ENCODE measurements around the gene GPA33.

Gene GPA33

DNA sequence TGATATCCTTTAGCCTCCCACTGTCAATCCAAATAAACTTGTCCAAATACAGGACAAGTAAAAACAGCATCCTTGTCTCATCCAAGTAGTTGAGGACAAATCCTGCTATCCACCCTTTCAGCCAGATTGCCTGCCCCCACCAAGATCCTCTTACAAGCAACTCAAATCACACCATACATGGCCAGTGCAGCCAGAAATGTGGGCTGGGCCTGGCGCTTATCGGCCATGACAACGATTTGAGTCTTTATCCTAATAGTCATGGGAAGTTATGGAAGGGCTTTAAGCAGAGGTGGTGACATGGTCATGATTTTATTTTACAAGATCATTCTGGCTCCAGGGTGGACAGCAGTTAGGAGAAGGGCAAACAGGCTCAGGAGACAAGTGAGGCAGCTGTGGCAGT lies 6.3 kb downstream of the GPA33 start:
- no peak for DNase-seq

DNA sequence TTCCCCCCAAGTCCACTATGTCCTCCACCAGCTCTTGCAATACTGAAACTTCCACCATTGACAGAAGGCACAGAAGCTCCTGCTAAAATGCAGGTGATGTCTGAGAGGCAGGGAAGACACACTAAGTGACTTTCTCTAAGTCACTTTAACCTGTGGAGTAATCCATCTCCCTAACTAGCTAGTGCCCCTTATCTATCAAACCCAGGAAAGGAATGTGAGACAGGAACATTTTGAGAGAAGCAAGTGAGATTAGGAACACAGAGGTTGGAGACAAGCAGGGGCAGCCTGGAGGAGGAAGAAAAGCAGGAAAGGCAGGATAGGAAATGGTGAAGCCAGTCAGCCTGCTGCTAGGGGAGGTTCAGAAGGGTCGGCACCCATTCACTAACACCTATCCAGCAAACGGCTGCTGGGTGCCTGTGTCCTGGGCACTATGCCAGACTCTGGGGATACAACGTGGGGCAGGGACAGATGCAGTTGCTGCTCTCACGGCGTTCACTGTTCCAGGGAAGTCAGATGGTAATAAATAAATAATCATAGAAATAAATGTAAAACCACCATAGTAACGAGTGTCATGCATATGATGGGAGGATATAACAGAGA lies 7.0 kb downstream of the GPA33 start:
- no peak for DNase-seq

DNA sequence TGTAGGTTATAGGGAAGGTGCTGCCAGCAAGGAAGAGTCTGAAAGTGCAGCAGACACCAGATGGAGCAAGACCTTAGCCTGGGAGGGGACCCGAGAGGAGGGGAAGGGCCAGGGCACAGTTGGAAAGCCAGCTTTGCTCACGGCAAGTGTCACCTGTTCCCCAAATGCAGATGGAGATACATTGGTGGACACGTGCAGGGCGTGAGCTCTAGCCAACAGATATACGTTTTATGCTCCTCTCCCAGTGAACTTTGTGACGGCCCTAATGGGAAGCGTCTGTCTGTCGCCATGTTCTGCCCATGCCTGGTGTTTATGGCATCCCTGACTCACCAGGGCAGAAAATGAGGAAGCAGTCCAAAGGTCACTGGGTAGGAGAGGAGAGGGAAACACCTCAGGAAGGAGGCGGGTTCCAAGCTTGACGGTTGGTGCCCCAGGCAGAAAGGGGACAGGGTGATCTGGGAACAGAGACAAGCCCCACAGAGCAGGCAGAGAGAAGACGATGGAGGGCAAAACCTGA lies 7.6 kb downstream of the GPA33 start:
- DNase-seq: no peak

DNA sequence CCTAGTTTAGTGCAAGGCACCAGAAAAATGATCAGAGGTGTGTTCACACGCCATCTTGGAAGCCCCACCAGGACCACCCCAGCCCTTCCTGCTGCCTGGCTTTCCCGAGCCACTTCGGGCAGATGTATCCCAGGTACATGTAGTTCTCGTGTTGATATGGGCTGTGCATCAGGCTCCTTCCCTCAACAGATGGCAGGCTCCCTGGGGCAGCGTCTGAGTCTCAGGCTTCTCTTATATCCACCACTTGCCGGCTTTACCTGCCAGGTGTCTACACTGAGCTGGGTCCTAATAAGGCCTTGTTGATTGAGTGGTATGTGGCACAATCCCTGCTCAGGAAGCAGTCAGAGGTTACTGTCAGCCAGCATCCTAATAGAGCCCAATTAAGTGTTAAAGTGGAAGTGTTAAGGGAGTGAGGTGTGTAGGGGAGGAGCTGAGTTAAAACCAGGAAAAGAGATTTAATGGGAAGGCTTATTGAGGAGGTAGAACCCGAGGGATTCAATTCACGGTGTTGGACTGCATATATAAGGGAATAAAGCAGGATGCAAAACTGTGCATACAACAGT lies 8.5 kb downstream of the GPA33 start:
- no peak for DNase-seq

DNA sequence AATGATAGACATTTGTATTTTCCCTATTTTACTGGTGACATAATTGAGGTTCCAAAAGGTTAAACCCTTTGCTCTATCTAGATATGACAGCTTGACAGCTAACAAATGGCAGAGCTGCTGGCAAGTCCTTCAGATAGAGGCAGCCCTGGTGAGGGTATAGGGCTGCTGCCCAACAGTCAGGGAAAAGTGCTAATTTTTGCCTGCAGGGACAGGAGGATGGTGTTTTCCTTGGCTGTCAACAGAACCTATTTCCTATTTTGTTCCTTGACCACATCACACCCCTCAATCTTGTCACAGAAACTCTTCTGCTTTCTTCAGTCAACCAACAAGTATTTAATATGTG lies 12.3 kb downstream of the GPA33 start:
- DNase-seq: no peak

DNA sequence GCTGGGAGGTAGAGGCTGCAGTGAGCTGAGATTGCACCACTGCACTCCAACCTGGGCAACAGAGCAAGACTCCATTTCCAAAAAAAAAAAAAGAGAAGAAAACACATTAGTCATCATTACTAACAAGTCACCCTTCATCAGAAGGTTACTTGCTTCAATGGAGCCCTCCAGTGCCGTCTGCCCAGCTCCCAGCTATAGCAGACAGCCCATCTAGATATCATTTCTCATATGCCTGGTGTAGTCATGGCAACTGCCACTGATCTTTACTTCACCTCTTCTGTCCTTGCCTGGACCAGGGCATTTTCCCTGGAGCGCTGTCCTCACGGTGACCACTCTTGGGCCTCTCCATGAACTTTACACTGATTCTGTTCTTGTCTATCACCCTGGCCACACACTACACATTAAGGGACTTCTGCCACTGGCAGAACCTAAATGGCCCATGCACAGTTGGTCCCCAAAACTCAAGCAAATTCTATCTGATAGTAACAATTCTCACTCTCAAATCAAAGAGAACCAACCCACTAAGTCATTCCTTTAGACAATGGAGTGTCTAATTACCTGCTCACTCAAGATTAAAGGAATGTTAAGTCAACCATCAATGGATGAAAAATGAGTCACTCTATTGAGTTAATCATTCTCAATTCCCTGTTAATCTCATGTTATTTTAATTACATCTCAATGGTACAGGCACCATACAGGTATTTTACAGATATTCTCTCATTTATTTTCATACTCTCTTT lies 12.9 kb downstream of the GPA33 start:
- DNase-seq: no peak

DNA sequence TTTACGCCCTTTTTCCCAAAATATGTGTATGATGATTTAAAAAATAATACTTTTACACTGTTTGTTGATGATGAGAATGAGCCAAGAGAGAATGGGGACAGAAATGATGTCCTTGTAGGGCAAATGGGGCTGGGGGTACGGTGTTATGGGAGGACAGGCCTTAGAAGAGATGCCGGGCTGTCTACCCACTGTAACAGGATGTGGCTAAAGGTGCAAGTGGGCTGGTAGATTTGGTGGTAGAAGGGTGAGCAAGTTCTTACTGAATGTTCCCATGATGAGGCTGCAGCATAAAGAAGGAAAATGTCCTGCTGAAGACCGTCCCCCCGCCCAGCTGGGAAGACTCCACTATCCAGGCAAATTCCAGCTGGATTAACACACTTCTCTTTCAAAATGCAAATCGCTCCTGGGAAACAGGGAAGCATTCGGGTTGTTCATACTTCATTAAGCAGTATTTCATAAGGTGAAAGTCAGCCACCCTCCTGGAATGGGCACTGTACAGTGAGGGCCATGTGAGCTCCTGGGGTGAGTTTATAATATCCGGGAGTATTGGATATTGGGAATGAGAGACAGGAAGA lies 14.0 kb downstream of the GPA33 start:
- no peak for DNase-seq

DNA sequence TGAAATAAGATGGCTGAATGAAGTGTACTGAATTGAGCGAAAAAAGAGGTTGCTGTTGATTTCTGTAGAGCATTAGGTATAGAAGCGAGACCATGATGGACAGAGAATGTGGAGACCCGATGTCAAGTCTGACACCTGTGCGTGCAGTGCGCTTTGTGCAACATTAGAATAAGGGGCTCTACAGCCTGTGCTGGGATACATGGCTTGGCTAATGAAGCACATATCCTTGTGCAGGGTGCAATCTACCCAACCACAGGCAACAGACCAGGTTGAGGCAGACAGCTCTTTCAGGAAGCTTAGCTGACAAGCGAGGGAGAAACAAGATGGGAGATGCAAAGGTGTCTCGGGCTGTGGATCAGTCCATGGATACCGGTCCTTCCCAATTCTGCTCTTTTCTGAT lies 18.9 kb downstream of the GPA33 start:
- no peak for DNase-seq

DNA sequence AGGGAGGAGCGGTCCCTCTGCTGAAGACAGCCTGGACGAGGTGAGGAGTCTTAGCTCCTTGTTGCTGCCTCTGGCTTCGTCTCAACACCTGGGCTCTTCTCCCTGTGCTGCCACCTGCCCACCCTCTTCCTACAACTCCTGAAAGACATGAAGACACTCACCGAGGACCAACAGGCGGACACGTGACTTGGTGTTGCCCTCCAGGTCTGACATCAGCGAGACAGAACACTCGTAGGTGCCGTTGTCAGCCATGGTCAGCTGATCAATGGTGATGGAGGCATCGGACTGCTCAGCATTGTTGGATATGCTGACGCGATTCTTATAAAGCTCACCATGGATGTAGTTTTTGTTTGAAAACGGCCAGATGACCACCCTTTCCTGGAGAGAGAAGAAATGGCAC lies 21.4 kb downstream of the GPA33 start:
- DNase-seq: no peak

DNA sequence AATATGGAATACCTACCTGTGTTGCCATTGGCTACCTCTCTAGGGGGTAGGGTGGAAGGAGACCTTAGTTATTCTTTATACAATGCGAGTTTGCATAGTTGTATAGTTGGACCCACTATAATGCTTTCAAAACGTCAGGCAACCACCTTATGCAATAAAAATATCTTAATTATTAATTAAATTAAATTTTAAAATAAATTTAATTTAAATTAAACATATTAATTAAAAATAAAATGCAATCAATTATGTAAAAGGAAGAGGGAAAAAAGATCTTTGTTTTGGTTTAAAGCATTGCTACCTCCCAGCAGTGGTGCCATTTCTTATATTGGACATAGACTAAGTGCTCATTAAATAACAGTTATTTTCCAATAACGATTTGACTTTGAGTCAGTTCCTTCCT lies 22.3 kb downstream of the GPA33 start:
- no peak for DNase-seq

DNA sequence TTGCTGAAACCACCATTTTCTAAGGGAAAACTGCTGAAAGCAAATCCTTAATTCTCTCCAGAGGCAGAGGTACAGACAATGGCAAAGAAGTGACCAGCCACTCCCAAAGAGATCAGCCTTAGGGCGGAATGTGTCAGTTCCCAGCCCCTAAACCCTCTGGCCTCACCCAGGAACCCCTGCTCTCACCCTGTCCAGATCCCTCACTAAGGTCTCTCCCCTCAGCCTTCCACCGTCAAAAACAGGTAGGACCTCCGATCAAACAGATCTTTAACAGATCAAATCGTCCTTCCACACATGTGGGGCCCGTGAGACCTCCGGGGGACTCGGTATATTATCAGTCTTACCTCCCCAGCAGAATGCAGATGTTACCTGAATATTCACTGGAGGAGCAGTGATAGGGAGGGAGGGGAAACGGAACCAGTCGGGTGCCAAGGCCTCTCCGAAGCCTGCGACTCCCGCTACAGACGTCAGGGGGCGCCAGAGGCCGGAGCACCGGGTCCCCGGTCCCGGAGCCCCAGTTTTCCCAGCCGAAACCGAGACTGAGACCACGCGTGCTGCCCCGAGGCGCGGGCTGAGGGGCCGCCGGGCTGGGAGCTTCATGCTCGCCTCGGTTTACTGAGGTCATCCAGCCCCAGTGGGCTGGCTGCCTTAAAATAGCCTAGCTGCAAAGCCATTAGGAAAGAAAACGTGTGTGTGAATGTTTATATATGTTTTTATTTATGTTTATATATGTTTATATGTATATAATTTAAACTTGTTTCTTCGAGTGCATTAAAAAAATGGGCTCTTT lies 23.6 kb downstream of the GPA33 start:
- DNase-seq: peak; percentile 88

DNA sequence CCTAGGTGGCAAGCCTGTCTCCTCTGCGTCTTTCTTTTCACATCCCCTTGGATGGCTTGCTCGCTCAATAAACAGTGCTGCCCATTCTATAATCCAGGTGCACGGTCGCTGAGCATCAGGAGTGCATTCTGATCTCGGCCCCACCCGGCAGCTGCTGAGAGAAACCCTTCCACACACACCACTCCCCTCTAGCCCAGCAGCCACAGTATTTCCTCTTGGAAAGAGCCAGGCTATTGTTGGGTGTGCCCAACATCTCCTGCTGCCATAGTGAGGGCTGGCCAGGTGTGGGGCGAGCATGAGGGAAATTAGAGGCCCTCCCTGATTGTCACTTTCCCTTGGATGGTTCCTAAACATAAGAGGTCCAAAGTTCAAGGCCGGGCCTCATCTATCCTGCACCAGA lies 24.7 kb downstream of the GPA33 start:
- no peak for DNase-seq

DNA sequence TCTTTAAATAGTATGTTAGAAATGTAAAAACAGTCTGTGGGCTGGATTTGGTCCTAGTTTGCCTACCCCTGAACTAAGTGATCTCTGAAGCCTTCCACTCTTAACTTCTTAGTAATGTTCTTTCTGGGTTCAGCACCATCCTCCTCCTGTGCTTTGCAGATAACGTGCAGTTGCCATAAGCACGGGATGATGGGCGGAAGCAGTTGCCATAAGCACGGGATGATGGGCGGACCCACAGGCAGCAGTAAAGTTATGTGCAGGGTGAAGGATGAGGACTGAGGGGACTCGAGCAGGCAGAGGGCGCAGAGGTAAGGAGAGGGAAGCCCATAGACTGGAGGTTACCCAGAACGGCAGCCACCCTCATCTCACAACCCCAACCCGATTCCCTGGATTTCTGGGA lies 25.6 kb downstream of the GPA33 start:
- DNase-seq: no peak

DNA sequence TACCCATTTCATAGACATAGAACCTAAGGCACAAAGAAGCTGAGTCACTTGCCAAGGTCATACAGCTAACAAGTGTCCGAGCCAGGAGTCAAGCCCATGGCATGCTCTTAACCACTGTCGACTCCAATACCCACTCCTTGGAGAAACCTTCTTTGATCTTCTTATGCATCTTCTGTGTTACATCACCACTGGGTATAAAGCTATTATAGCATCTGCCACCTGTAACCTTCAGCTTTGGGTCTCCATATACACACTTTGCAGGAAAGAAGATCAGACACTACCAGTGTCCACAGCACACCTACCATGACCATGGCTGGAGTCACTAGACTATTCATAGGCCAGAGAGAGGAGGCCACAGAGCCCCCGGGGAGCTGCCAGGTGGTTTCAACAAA lies 29.1 kb downstream of the GPA33 start:
- no peak for DNase-seq

DNA sequence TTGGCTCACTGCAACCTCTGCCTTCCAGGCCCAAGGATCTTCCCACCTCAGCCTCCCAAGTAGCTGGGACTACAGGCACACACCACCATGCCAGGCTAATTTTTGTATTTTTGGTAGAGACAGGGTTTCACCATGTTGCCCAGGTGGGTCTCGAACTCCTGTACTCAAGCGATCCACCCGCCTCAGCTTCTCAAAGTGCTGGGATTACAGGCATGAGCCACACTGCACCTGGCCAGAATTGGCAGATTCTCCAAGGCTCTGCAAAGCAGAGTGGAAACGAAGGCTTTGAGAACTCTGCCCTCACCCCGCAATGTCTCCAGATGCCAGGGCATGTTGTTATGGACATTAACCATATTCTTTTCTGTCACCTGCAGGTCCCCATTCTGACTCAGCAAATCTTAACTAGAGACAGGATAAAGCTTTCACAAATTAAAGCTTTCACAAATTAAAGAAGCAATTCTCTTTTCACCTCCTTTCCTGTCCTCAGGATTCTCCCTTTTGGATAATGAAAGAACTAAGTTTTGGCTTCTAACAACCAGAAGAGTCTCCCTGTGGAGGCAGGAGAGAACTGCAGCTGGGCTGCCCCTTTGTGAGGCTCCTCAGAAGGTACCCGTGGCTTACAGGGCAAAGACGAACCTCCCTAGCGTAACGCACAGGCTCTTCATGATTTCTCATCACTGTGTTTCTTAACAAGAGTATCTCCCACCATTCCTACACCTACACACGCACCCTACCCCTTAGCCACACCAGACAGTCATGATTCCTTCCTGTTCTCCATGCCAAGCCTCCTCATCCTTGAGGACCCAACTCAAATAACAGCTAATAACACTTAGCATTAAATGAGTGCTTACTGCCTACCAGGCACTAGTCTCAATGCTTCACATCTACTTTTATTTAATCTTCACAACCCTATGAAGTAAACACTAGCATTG lies 29.8 kb downstream of the GPA33 start:
- DNase-seq: no peak

DNA sequence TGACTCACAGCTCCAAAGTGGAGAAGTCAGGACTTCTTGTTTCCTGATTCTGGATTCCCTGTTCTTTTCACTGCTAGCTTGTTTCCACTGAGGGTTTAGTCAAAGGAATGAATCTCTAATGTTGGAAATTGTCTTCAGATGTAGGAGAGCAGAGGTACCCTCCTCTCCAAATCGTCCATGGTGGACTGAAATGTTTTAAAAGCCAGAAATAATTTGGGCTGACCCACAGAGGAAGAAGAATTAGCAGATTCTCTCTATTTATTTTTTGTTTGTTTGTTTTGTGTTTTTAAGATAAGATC lies 30.4 kb downstream of the GPA33 start:
- DNase-seq: no peak

DNA sequence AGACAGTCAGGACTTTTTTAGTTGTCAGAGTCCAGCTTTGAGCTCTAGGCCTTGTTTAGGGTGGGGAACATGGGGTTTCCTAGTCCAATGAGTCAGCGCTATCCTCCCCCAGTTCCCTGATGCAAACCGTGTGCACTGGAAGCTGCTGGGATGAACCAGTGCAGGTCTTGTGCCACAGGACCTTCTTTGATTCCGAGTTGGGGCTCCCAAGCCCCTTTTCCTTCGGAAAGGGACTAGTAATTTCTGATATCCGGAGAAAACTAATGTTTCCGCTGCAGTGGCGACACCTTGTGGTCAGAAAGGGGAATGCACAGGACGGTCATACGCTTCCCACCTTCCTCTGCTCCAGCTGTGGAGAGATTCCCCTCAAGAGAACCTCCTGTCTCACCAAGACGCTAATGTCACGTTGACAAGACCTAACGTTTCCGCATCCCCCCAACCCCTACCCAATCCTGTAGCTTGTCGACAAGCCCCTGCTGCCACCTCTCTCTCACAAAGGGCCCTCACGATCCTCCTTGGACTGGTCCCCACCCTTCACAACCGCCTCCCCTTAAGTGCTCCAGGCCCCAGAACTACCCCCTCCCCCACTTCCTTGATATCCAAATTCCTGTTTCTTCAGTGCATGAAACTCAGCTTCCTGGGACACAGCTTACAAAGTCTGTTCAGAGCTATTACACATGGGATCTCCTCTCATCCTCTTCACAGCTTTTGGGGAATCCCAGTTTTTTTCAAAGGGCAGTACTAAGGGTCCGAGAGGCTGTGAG lies 30.9 kb downstream of the GPA33 start:
- peak; percentile 80 for DNase-seq

DNA sequence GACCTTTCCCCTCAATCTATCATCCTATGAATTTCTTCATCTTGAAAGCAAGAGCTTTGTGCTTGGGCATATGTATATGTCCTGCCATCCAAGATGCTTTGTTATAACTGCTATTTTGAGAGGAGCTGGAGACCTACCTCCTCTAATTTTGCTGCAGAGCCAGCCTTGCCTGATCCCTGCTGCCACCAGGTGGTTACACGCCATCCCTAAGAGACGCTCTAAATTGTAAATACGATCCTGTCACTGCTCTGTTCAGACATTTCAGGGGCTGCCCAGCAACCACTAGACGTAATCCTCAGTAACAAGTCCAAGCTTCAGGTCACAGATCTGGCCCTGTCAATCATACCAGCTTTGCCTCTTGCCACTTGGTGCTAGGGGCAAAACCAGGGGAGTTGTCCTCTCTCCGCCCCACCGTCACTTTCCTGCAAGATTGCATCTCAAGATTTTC lies 32.9 kb downstream of the GPA33 start:
- no peak for DNase-seq

DNA sequence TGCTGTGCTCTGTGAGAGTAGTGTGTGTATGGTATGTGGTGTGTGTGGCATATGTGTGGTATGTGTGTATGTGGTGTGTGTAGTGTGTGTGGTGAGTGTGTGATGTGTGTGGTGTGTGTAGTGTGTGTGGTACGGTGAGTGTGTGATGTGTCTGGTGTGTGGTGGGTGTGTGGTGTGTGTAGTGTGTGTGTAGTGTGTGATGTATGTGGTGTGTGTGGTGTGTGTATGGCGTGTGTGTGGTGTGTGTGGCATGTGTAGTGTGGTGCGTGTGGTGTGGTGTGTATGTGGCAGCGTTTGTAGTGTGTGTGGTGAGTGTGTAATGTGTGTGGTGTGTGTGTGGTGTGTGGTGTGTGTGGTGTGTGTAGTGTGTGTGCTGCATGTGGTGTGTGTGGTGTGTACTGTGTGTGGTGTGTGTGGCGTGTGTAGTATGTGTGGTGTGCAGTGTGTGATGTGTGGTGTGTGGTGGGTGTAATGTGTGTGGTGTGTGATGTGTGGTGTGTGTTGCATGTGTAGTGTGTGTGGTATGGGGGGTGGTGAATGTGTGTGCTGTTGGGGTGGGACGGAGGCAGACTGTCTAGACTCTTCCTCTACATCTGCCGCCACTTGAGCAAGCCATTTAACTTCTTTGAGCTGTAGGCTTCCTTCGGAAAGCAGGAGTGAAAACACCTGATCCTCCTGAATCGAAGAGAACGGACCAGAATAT lies 33.5 kb downstream of the GPA33 start:
- DNase-seq: no peak

DNA sequence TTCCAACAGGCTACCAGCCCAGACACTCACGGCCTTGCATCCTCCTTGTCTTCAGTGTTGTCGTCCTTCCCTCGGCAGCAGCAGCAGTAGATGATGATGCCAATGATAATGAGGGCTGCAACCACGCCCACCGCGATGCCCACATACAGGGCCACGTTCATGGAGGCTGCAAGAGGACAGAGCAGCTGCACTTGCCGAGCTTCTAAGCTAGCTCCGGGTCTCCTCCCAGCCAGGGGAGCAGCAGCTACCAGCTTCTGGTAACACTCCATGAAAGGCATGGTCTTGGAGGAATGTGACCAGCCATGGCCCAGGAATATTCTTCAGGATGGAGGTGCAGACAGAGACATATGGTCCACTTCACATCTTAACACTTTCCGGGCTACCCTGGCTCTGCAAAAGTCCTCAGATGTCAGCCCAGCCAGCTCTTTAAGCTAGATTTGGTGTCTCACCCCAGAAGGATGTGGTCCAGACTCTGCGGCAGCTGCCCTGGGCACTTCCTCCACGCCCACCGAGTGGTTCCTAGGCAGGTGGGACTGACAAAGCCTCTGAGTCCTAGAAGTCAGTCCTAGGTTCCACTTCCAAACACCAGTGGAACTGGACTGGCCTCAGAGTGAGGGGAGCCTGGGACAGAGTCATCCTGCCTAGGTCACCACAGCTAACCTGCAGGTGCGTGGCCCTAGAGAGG lies 35.1 kb downstream of the GPA33 start:
- DNase-seq: no peak
